B cell (primary cell): Measurements from ENCODE around the gene RAC2. TPM values are rescaled to one million over a fixed set of nuclear protein-coding genes. Genes with fewer than 3 reads are reported as not detected.

Experiments used
- ATAC-seq: fragments of 200-7000 bp; cut with Tn5 transposase; one replicate; pipeline ENCODE4 v1.10.0; 2021; ENCODE audit warnings: low read depth, mild to moderate bottlenecking, moderate number of reproducible peaks, moderate library complexity
- CTCF ChIA-PET: fragments of 350-600 bp; sonication (Branson Sonifier 250); formaldehyde crosslinking; loops from one replicate; lab custom pipeline; 2021; ENCODE audit warnings: antibody characterized with exemption, inconsistent platforms; lab: Charles Lee
- POLR2A ChIA-PET: fragments of 350-600 bp; sonication (Branson Sonifier 250); formaldehyde crosslinking; loops from one replicate; lab custom pipeline; 2021; ENCODE audit warnings: antibody characterized with exemption; lab: Charles Lee
- DNase-seq: peaks from one replicate; pipeline ENCODE4 v3.0.0; 2013
- H2AFZ ChIP-seq: 2 replicates; pipeline ENCODE4 v1.6.1; 2012; ENCODE audit warnings: mild to moderate bottlenecking, low read depth, low read length; ENCODE audit not compliant: insufficient read depth, poor library complexity, severe bottlenecking
- H3K27ac ChIP-seq, 2 donors: 1 replicate in 1 of 2; 2 replicates in 1 of 2; pipeline ENCODE4 v1.5.1; 2012 to 2013; ENCODE audit warnings: low read length in 2 of 2, mild to moderate bottlenecking in 2 of 2, moderate library complexity in 1 of 2
- H3K27me3 ChIP-seq, 4 experiments: fragments of 200-600 bp in 1 of 4; sonication (generic) in 1 of 4; replicated peaks in 1 of 4; 1 replicate in 2 of 4; 2 replicates in 2 of 4; pipeline versions ENCODE4 v1.6.1 to v1.7.0; 2013 to 2016; ENCODE audit warnings: low read length in 3 of 4, mild to moderate bottlenecking in 2 of 4, mixed read lengths in 1 of 4, moderate library complexity in 1 of 4; ENCODE audit not compliant: insufficient read depth in 4 of 4, control insufficient read depth in 3 of 4; ENCODE audit errors: control extremely low read depth in 1 of 4
- H3K36me3 ChIP-seq, 2 experiments: replicated peaks in 1 of 2; 1 replicate in 1 of 2; 2 replicates in 1 of 2; pipeline versions ENCODE4 v1.6.1 to v1.7.1; 2013; ENCODE audit warnings: low read length in 1 of 2; ENCODE audit not compliant: insufficient read depth in 2 of 2, control insufficient read depth in 1 of 2; ENCODE audit errors: control extremely low read depth in 1 of 2, extremely low read depth in 1 of 2
- H3K4me1 ChIP-seq, 2 donors: fragments of 200-600 bp in 1 of 2; sonication (generic) in 1 of 2; 1 replicate in 1 of 2; 2 replicates in 1 of 2; pipeline versions ENCODE4 v1.5.1 to v1.6.1; 2013 to 2017; ENCODE audit warnings: low read length in 2 of 2; ENCODE audit not compliant: control insufficient read depth in 2 of 2, insufficient read depth in 2 of 2
- H3K4me2 ChIP-seq: replicated peaks from 2 replicates; pipeline ENCODE3; 2012; ENCODE audit warnings: mild to moderate bottlenecking, low read depth, low read length; ENCODE audit not compliant: poor library complexity, severe bottlenecking
- H3K4me3 ChIP-seq, 5 experiments: fragments of 200-600 bp in 1 of 5; sonication (generic) in 1 of 5; 1 replicate in 3 of 5; 2 replicates in 2 of 5; pipeline versions ENCODE4 v1.5.1 to v1.7.0; 2011 to 2016; ENCODE audit warnings: low read length in 4 of 5, mild to moderate bottlenecking in 4 of 5, low read depth in 2 of 5, control low read depth in 1 of 5, moderate library complexity in 1 of 5; ENCODE audit not compliant: insufficient read depth in 1 of 5; ENCODE audit errors: control extremely low read depth in 1 of 5, extremely low read depth in 1 of 5
- H3K79me2 ChIP-seq: fragments of 200-600 bp; sonication (generic); one replicate; pipeline ENCODE4 v1.6.0; 2016; ENCODE audit warnings: low read length; ENCODE audit not compliant: control insufficient read depth, insufficient read depth
- H3K9ac ChIP-seq: fragments of 200-600 bp; sonication (generic); 2 replicates; pipeline ENCODE4 v1.6.1; 2017; ENCODE audit warnings: mild to moderate bottlenecking, low read length, moderate library complexity
- H3K9me3 ChIP-seq, 3 donors: one replicate each; pipeline versions ENCODE4 v1.6.1 to v1.7.1; 2013; ENCODE audit warnings: low read length in 2 of 3; ENCODE audit not compliant: control insufficient read depth in 2 of 3, insufficient read depth in 1 of 3; ENCODE audit errors: control extremely low read depth in 1 of 3
- H4K20me1 ChIP-seq: 2 replicates; pipeline ENCODE4 v1.6.0; 2012; ENCODE audit warnings: mild to moderate bottlenecking, low read length; ENCODE audit not compliant: insufficient read depth, control insufficient read depth, poor library complexity, severe bottlenecking
- H3K27ac Mint-ChIP-seq: one replicate; pipeline ENCODE4 v1.8.0; 2021; ENCODE audit warnings: mixed read lengths
- H3K27me3 Mint-ChIP-seq: one replicate; pipeline ENCODE4 v1.8.0; 2021; ENCODE audit warnings: mixed read lengths
- H3K4me1 Mint-ChIP-seq: one replicate; pipeline ENCODE4 v1.8.0; 2021; ENCODE audit warnings: mixed read lengths
- H3K4me3 Mint-ChIP-seq: one replicate; pipeline ENCODE4 v1.8.0; 2021; ENCODE audit warnings: mixed read lengths
- H3K9me3 Mint-ChIP-seq: one replicate; pipeline ENCODE4 v1.8.0; 2022; ENCODE audit warnings: mixed read lengths; ENCODE audit not compliant: insufficient read depth
- CTCF ChIP-seq: fragments of 200-600 bp; IDR thresholded peaks from one replicate; pipeline ENCODE4 v1.8.0; 2022; ENCODE audit warnings: antibody characterized with exemption, mild to moderate bottlenecking
- EZH2 ChIP-seq: IDR thresholded peaks from 2 replicates; pipeline ENCODE4 v1.6.1; 2012; ENCODE audit warnings: borderline replicate concordance, low read depth, mild to moderate bottlenecking, moderate library complexity, low read length; ENCODE audit not compliant: insufficient read depth, poor library complexity, severe bottlenecking
- WGBS: methylation state at CpG from one replicate; pipeline ENCODE4 v1.1.5; 2013; ENCODE audit warnings: missing lambda C conversion rate; ENCODE audit not compliant: insufficient coverage; 5-methylcytosine and 5-hydroxymethylcytosine counted together
- intact Hi-C: fragments of 100-400 bp; cut with micrococcal nuclease; formaldehyde crosslinking; loops from one replicate; pipeline ENCODE4 v1.10.0; 2022
- polyA plus RNA-seq: library from polyadenylated mRNA; depleted of rRNA; stranded (reverse); fragments of >200 nt; gene quantifications from 2 replicates; pipeline ENCODE4 v1.2.3, GENCODE V29; 2012
- total RNA-seq, 2 donors: library from RNA; stranded (reverse); fragments of 120-200 nt in 1 of 2; gene quantifications; 1 replicate in 1 of 2; 2 replicates in 1 of 2; pipeline versions ENCODE4 v1.2.3 to v1.2.4, GENCODE V29; 2013 to 2022

RAC2 gene
- total and polyA plus RNA-seq, 2 donors (not counting 1 experiment from before 2014, with no cell fraction given), result 273 to 776 TPM

GRCh38 chr22:37281646-37282384 is 37.7 kb upstream of the RAC2 start:
- Mint-ChIP-seq H3K27me3 (no peaks in the 10 kb centered on the region), H3K4me3 (peak overlapping the region; percentile 89), H3K9me3 (no peaks in the 10 kb centered on the region), H3K4me1 (peaks cover 78% of the 10 kb centered on the region), H3K27ac (peak overlapping the region; percentile 97)
- H2AFZ ChIP-seq, result peak overlapping the region; percentile 34
- DNase-seq (no peak), ATAC-seq (no peak)
- H3K4me1 ChIP-seq, result peaks cover 36 to 75% of the 10 kb centered on the region in 2 donors
- peak overlapping the region in 4 of 5 experiments; percentile 82 to 100 (median 96) for H3K4me3 ChIP-seq
- WGBS, result 69% methylated on average over 6 of the region's 12 CpGs
- peak overlapping the region; percentile 79 to 83 for H3K27ac ChIP-seq
- H3K79me2 ChIP-seq, result peaks cover 51% of the 10 kb centered on the region
- intact Hi-C loops, result loop anchor here (2.0 kb wide), 1 partner anchor 15 kb away; no protein-coding TSS in a partner anchor
- POLR2A ChIA-PET, result interaction anchor here (0.6 to 1.6 kb wide), 5 partner anchors 14 to 204 kb away, joined by 3 to 6 read pairs (median 3); no protein-coding TSS in a partner anchor
- CTCF ChIA-PET, result interaction anchor here (0.8 to 11.9 kb wide), 10 partner anchors 13 to 285 kb away, joined by 3 to 126 read pairs (median 5); no protein-coding TSS in a partner anchor
- peaks cover 0 to 2% (median 0%) of the 10 kb centered on the region in 3 donors for H3K9me3 ChIP-seq
- peak overlapping the region; percentile 90 for H3K9ac ChIP-seq
- TF ChIP-seq EZH2 (no peak), CTCF (no peak)
- peak overlapping the region; percentile 95 for H3K4me2 ChIP-seq
- H3K36me3 ChIP-seq, result peaks cover 0 to 12% of the 10 kb centered on the region in 2 experiments
- peaks cover 17% of the 10 kb centered on the region for H4K20me1 ChIP-seq
- no peaks in the 10 kb centered on the region for H3K27me3 ChIP-seq

- no peak for ATAC-seq
- peaks cover 40 to 80% of the 10 kb centered on the region in 2 donors for H3K4me1 ChIP-seq
- H3K27me3 Mint-ChIP-seq, result no peaks in the 10 kb centered on the region
- no peak overlapping the region for H3K4me3 Mint-ChIP-seq
- intact Hi-C loops, result no loop called here
- no peak for DNase-seq
- no peak overlapping the region for H3K9ac ChIP-seq
- no peak overlapping the region for H3K4me3 ChIP-seq
- peak overlapping the region; percentile 97 for H3K27ac Mint-ChIP-seq
- peaks cover 75% of the 10 kb centered on the region for H3K4me1 Mint-ChIP-seq
- H2AFZ ChIP-seq, result no peak overlapping the region
- no peaks in the 10 kb centered on the region for H3K9me3 Mint-ChIP-seq
- CTCF ChIA-PET, result interaction anchor here (0.8 to 11.9 kb wide), 9 partner anchors 12 to 286 kb away, joined by 3 to 126 read pairs (median 4); no protein-coding TSS in a partner anchor
- H3K9me3 ChIP-seq, result peaks cover 0 to 2% (median 0%) of the 10 kb centered on the region in 3 donors
- no peak for TF ChIP-seq EZH2
- TF ChIP-seq CTCF, result no peak
- peak overlapping the region in 1 of 2 donors; percentile 83 for H3K27ac ChIP-seq
- H3K79me2 ChIP-seq, result peaks cover 51% of the 10 kb centered on the region
- peaks cover 0 to 6% of the 10 kb centered on the region in 2 experiments for H3K36me3 ChIP-seq
- POLR2A ChIA-PET, result interaction anchor here (1.4 to 1.6 kb wide), 2 partner anchors 33 to 39 kb away, joined by 3 to 6 read pairs; no protein-coding TSS in a partner anchor
- H4K20me1 ChIP-seq, result peaks cover 11% of the 10 kb centered on the region
- WGBS, result 96% methylated on average over 2 of the region's 7 CpGs
- no peaks in the 10 kb centered on the region for H3K27me3 ChIP-seq
- peak overlapping the region; percentile 95 for H3K4me2 ChIP-seq
Observed at GRCh38 chr22:37281195-37281594, 37.1 kb upstream of the RAC2 start.
